Measurements from ENCODE around the gene HSF2BP. TPM values are rescaled to one million over a fixed set of nuclear protein-coding genes. Genes with fewer than 3 reads are reported as not detected.
"Not testable (repeated sequence)": the region's sequence is repeated elsewhere in the genome, so short reads cannot be mapped to it uniquely, and the experiment has no call there.

The HSF2BP gene
- total RNA-seq, 2 experiments from 2014 or later: 0.21 to 0.47 TPM

DNA sequence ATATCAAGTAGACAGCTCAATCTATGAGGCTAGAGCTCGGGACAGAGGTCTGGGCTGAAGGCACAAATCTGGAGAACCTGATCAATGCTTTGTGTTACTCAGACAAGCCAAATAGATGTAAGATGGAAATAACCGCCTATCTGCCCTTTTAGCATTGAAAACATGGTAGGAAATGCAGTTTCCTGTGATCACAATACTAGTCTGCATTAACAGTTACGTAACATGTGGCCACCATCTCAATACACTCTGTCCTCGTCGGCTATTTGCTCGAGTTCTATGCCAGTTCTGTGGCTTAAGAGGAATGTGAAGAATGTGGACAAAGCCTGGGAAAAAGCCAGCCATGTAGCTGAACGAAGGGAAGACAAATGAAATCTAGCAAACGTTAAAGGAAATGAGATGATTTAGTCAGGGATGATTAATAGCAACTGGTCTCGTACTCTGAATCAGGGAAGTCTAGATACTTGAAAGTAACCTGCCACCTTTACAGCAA is 73.3 kb downstream of the HSF2BP start:
- DNase-seq (no peak), ATAC-seq (no peak)
- Mint-ChIP-seq H3K27ac (no peak overlapping the region), H3K36me3 (no peaks in the 10 kb centered on the region), H3K9me3 (ENCODE audit: low read depth) (no peaks in the 10 kb centered on the region), H3K4me1 (peaks cover 4% of the 10 kb centered on the region), H3K27me3 (peaks cover 6% of the 10 kb centered on the region), H3K4me3 (no peak overlapping the region)
- CTCF ChIA-PET: no interaction called here

DNA sequence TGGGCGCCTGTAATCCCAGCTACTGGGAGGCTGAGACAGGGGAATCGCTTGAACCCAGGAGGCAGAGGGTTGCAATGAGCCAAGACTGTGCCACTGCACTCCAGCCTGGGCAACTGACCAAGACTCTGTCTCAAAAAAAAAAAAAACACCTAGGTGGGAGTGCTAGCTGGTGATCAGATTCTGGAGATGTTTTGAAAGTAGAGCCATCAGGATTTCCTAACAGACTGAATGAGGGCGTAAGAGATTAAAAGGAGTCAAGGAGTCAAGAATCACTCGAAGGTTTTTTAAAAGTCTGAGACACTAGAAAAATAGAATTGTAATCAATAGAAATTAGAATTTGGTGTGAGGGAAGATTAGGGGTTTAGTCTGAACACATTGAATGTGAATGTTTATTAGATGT is 73.8 kb downstream of the HSF2BP start:
- Mint-ChIP-seq H3K27ac (no peak overlapping the region), H3K27me3 (peaks cover 5% of the 10 kb centered on the region), H3K36me3 (no peaks in the 10 kb centered on the region), H3K9me3 (ENCODE audit: low read depth) (no peaks in the 10 kb centered on the region), H3K4me3 (no peak overlapping the region), H3K4me1 (peaks cover 4% of the 10 kb centered on the region)
- CTCF ChIA-PET: no interaction called here
- no peak for ATAC-seq
- no peak for DNase-seq

DNA sequence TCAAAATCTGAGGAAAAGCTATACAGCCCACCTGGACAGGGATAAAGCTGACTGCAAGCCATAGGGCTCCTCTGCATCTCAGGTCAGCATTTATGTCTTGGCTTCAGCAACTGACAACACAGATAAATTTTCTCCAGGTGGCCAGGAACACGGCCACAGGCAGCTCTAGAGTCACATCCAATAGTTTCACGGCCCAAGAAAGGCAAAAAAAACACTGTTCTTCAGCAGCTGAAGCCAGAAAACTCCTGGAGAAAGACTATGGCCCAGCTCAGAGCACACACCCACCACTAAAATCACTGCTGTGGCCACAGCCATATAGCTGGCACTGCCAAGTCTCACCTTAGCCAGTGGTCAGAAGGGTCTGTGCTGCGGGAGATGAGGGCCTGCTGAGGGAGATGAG is 77.8 kb downstream of the HSF2BP start:
- ATAC-seq (no peak), DNase-seq (no peak)
- no peaks in the 10 kb centered on the region for H3K9me3 Mint-ChIP-seq (ENCODE audit: low read depth)

DNA sequence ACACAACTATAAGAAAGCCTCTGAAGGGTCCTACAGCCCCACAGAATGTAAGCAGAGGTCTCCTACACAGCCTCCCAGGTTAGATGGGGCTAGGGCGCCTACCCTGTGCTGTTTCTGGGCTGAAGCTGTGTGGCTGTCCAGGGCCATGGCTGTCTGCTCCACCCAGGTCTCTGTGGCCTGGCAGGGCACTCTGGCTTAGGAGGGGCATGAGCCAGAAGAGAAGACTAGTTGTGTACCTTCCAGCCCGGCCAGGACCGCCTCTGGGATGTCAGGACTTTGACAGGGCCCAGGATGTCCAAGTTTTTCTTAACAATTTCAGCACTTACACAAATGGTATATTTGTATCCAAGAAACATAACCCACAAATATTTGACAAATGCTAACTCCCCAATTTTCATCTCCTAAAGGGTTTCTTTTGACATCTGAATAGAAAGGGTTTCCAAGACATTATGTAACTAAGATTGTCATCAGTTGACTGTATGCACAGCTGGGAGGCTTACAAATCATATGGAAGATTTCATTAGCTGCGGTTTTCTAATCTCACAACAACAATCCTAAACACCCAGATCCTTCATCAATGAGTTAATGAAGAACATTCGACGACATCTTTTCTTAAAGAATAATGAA is 80.5 kb downstream of the HSF2BP start:
- CTCF ChIA-PET: no interaction called here
- no peaks in the 10 kb centered on the region for H3K36me3 Mint-ChIP-seq

More for the DNA sequence above, 77.8 kb downstream of the HSF2BP start:
- H3K36me3 Mint-ChIP-seq: no peaks in the 10 kb centered on the region
- H3K27ac Mint-ChIP-seq: no peak overlapping the region
- H3K4me1 Mint-ChIP-seq: peaks cover 4% of the 10 kb centered on the region
- CTCF ChIA-PET: no interaction called here
- no peak overlapping the region for H3K4me3 Mint-ChIP-seq
- peaks cover 12% of the 10 kb centered on the region for H3K27me3 Mint-ChIP-seq

DNA sequence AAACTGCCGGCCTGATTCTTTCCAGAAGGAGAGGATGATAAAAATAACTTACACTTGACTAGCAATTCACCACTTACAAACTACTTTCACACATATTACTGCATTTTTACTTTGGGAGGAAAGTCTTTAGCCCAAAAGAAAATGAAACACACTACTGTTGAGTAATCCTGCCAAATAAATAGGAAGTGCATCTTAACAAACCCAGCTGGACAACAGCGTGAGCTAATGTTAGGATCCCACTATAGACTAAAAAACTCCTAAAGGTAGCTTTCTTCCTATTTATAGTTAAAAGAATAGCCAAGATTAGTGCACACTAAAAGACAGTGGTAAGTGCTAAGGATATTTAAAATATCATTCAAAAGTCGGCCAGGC is 83.8 kb downstream of the HSF2BP start:
- no peak overlapping the region for H3K4me3 Mint-ChIP-seq
- H3K9me3 Mint-ChIP-seq (ENCODE audit: low read depth): no peaks in the 10 kb centered on the region
- no peaks in the 10 kb centered on the region for H3K4me1 Mint-ChIP-seq
- CTCF ChIA-PET: no interaction called here
- ATAC-seq: no peak
- no peak for DNase-seq
- no peak overlapping the region for H3K27ac Mint-ChIP-seq
- H3K27me3 Mint-ChIP-seq: peaks cover 22% of the 10 kb centered on the region
- no peaks in the 10 kb centered on the region for H3K36me3 Mint-ChIP-seq

More for the DNA sequence above, 80.5 kb downstream of the HSF2BP start:
- DNase-seq (no peak), ATAC-seq (no peak)
- Mint-ChIP-seq H3K4me3 (no peak overlapping the region), H3K4me1 (no peaks in the 10 kb centered on the region), H3K27me3 (peaks cover 19% of the 10 kb centered on the region), H3K9me3 (ENCODE audit: low read depth) (no peaks in the 10 kb centered on the region), H3K27ac (no peak overlapping the region)

DNA sequence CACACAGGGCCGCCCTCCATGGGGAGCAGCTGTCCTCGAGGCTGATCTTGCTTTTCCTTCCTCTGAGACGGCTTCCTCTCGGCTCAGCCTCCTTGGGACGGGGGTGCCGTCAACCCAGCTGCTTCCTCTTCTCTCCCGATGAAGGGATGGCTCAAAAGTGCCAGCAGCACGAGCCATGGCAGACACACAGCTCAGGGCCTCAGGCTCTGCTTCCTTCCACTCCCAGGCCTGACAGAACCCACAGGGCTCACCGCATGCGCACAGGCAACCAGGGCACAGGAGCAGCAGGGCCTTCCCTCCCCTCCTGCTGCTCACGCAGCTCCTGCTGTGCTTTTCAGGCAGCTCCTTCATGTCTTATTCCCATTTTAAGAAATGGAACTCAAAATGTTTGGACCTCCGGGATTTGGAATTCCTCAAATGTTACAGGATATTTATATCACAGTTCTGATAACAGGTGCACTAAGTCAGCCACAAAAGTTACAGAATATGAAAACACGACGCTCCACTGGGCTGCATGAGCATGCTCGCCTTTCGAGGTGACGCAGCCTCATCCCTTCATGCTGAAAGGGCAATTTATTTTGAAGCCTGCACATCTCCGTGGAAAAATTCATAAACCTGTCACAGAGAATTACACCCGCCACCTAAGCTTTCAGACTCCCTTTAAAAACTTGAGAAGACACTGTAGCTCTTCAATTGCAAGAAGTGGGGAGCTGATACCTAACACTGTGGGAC is 84.4 kb downstream of the HSF2BP start:
- Mint-ChIP-seq H3K27me3 (peaks cover 18% of the 10 kb centered on the region), H3K27ac (no peak overlapping the region), H3K36me3 (no peaks in the 10 kb centered on the region), H3K4me1 (no peaks in the 10 kb centered on the region), H3K4me3 (no peak overlapping the region), H3K9me3 (ENCODE audit: low read depth) (no peaks in the 10 kb centered on the region)
- no peak for ATAC-seq
- DNase-seq: no peak
- CTCF ChIA-PET: interaction anchor here (0.6 kb wide), 1 partner anchor 13 kb away, joined by 3 read pairs; no protein-coding TSS in a partner anchor

DNA sequence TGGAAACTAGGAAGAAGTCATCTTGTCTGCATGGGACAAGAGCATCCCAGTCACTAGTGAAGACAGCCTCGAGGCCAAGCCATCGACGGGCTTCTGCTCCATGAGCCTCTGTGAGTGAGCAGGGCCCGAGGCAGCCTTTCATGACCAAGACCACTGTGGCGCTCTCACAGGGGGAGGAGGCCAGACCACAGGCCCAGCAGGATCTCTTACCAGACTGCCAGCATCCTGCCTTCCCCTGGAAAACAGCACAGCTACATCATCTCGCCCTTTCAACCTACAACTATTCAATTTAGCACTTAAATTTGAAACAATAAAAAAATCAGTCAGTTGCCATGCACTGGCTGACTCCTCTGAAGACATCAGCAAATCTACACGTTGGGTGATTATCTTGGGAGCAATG is 85.4 kb downstream of the HSF2BP start:
- Mint-ChIP-seq H3K36me3 (no peaks in the 10 kb centered on the region), H3K4me3 (no peak overlapping the region), H3K27me3 (peaks cover 12% of the 10 kb centered on the region), H3K27ac (no peak overlapping the region), H3K9me3 (ENCODE audit: low read depth) (no peaks in the 10 kb centered on the region), H3K4me1 (no peaks in the 10 kb centered on the region)
- no peak for DNase-seq
- no peak for ATAC-seq
- CTCF ChIA-PET: no interaction called here

DNA sequence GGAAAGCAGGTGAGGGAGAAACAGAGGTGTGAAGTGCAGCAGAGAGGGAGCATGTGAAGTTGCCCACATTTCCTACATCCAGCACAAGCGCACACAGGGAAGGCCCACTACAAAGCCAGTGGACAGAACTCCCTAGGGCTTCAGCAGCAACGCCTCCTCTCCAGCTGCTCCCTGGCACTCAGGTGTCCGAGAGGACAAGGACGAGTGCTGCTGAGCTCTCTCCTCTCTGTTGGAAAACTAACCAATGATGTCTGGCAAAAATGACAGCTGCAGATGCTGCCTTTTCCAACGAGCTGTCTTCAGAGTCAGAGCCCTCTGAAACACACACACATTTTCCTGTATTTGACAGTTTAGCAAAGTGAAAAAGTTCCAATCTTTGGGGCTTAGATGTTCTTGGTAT is 86.8 kb downstream of the HSF2BP start:
- no peak for DNase-seq
- no peaks in the 10 kb centered on the region for H3K9me3 Mint-ChIP-seq (ENCODE audit: low read depth)
- no peak overlapping the region for H3K4me3 Mint-ChIP-seq
- ATAC-seq: no peak
- peaks cover 12% of the 10 kb centered on the region for H3K27me3 Mint-ChIP-seq
- H3K36me3 Mint-ChIP-seq: no peaks in the 10 kb centered on the region
- no peak overlapping the region for H3K27ac Mint-ChIP-seq
- no peaks in the 10 kb centered on the region for H3K4me1 Mint-ChIP-seq
- CTCF ChIA-PET: no interaction called here

DNA sequence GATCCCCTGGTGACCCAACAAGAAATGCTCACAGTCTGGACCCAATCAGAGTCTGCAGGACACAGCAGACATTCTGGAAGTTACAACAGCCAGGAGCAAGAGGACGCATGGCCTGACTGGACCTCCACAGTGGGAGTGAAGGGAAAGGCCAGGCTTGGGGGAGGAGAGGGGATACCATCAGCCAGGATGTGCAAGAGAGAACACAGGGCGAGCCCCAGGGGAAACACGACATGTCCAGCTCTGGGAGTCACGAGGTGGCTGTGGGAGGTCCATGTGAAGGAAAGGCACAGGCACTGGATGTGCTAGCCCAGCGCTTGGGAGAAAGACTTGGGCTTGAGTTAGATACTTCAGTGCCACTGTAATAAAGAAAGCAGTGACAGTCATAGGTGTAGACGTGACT is 87.3 kb downstream of the HSF2BP start:
- no peak for DNase-seq
- peaks cover 11% of the 10 kb centered on the region for H3K27me3 Mint-ChIP-seq
- H3K9me3 Mint-ChIP-seq (ENCODE audit: low read depth): no peaks in the 10 kb centered on the region
- CTCF ChIA-PET: no interaction called here
- no peak overlapping the region for H3K27ac Mint-ChIP-seq
- no peak overlapping the region for H3K4me3 Mint-ChIP-seq
- no peaks in the 10 kb centered on the region for H3K4me1 Mint-ChIP-seq
- H3K36me3 Mint-ChIP-seq: no peaks in the 10 kb centered on the region
- ATAC-seq: no peak

DNA sequence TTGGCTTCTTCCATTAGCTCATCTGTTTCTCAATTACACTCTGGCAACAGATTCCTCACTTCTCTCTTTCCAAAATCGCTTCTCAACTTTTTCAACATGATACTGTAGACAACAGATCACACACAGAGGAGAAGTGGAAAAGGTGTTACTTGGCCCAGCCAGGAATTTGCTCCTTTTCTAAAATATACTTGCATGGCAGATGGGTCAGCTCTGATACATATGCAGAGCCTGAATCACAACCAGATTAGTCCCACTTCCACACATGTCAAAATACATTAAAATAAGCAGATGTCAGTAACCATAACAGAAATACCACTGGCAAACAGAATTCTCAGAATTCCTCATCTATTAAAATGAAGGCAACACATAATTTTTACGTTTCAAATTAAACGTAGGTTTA is 89.1 kb downstream of the HSF2BP start:
- H3K36me3 Mint-ChIP-seq; DNase-seq; H3K4me3 Mint-ChIP-seq; H3K4me1 Mint-ChIP-seq; H3K27me3 Mint-ChIP-seq; ATAC-seq; H3K9me3 Mint-ChIP-seq (ENCODE audit: low read depth); CTCF ChIA-PET; H3K27ac Mint-ChIP-seq: not testable (repeated sequence)

DNA sequence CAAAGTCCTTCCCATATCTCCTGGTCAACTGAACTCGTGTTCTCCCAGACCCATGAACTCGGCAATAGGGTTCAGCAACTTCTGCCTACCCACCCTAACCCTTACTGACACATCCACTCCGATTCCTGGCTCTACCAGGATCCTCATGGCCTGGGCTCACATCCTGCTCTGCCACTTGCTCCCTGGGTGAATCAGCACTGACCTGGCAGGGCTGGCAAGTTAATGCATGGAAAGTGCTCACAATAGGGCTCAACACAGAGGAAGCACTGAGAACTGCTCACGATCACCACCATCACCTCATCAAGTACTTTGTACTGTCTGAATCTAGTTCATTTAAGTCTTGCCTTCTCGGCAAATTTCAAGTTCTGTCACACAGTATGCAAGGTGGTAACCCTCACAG is 96.8 kb downstream of the HSF2BP start:
- ATAC-seq; H3K27ac Mint-ChIP-seq; H3K36me3 Mint-ChIP-seq; H3K4me3 Mint-ChIP-seq; CTCF ChIA-PET; H3K27me3 Mint-ChIP-seq; H3K4me1 Mint-ChIP-seq; DNase-seq; H3K9me3 Mint-ChIP-seq (ENCODE audit: low read depth): not testable (repeated sequence)

DNA sequence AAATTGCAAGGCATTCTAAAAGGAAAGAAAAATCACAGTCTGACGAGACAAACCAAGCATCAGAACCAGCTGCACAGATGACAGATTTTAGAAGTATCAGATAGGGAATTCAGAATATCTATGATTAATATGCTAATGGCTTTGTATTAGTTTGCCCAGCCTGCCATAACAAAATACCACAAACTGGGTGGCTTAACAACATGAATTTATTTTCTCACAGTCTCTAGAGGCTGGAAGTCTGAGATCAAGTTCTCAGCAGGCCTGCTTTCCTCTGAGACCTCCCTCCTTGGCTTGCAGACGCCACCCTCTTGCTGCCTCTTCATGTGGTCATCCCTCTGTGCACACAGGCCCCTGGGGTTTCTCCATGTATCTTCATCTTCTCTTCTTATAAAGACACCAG is 118.7 kb downstream of the HSF2BP start:
- H3K4me3 Mint-ChIP-seq; H3K36me3 Mint-ChIP-seq; H3K27ac Mint-ChIP-seq; ATAC-seq; H3K27me3 Mint-ChIP-seq; CTCF ChIA-PET; H3K9me3 Mint-ChIP-seq (ENCODE audit: low read depth); H3K4me1 Mint-ChIP-seq; DNase-seq: not testable (repeated sequence)

DNA sequence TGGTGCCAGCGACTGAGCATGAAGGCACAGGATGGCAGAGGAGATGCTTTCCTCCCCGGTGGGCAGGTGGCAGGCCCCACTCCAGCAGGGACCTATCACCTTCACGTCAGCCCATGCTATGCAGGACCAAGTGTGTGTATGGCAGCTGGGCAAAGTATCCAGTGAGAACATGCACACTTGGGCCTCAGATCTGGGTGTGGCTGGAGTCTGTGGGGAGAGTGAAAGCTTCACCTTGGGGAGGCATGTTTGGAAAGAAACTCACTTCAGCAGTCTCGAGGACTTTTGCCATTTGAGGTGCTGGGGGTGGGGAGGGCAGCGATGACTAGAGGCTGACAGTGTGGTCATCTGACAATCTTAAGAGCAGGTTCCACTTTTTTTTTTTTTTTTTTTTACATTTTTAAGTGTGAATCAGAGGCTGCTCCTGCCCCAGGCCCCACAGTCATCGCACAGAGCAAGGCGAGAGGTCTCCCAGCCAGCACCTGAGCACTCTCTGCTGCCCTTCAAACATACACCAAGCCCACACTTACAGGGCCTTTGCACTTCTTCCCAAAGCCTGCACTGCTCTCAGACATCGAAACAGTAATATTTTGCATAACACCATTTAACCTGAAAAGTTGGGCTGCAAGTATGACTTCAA is 136.7 kb downstream of the HSF2BP start:
- H3K27me3 Mint-ChIP-seq; H3K27ac Mint-ChIP-seq; H3K4me3 Mint-ChIP-seq; H3K4me1 Mint-ChIP-seq; CTCF ChIA-PET; DNase-seq; ATAC-seq; H3K36me3 Mint-ChIP-seq; H3K9me3 Mint-ChIP-seq (ENCODE audit: low read depth): not testable (repeated sequence)

DNA sequence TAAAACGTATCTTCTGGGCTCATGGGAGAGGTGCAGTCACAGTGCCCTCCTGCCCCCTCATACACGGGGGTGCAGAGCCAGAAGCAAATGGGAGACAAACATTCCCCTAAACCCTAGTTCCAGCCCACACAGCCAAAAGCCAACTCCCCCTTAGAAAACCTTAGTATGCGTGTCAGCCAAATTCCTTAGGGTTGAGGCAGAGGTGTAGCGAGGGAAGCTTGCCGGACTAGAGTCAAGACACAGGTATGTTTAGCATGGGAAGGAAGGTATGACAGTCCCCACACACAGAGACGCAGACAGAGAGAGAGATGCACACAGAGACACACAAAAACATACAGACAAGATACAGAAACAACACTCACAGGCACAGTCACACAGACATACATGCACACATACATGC is 141.6 kb downstream of the HSF2BP start:
- H3K4me3 Mint-ChIP-seq; H3K4me1 Mint-ChIP-seq; H3K9me3 Mint-ChIP-seq (ENCODE audit: low read depth); H3K27me3 Mint-ChIP-seq; DNase-seq; H3K27ac Mint-ChIP-seq; ATAC-seq; CTCF ChIA-PET; H3K36me3 Mint-ChIP-seq: not testable (repeated sequence)

Measured in activated CD8-positive, alpha-beta memory T cell treated with anti-CD3 and anti-CD28 coated beads, Interleukin-2, amount 10 ng/mL, durations not matched to agents 7 days and 5 days (primary cell).